Prostate gland (tissue), 2 donors: ENCODE data around the gene RCAN2.

ENCODE experiments used
- CTCF ChIP-seq, 4 experiments: fragments of 200-600 bp in 2 of 4; fragments of 450-650 bp in 2 of 4; sonication (generic) in 2 of 4; IDR thresholded peaks; 1 replicate in 3 of 4; 2 replicates in 1 of 4; pipeline ENCODE4 v1.5.1; 2016 to 2019; ENCODE audit warnings: antibody characterized with exemption in 4 of 4, mild to moderate bottlenecking in 2 of 4, moderate library complexity in 2 of 4
- POLR2A ChIP-seq: fragments of 450-650 bp; IDR thresholded peaks from one replicate; pipeline ENCODE4 v1.6.1; 2016; ENCODE audit warnings: antibody characterized with exemption, mild to moderate bottlenecking
- POLR2AphosphoS5 ChIP-seq: sonication (generic); formaldehyde crosslinking; IDR thresholded peaks from one replicate; pipeline ENCODE4 v1.6.1; 2017; ENCODE audit warnings: antibody characterized with exemption

GRCh38 chr6:46440641-46441040 lies 50.6 kb downstream of the RCAN2 start:
- no peak for TF ChIP-seq CTCF (IDR thresholded peaks at IDR 0.05)
- TF ChIP-seq POLR2A: no peak
- no peak for TF ChIP-seq POLR2AphosphoS5
